22Rv1 (cell line): Measurements from ENCODE around the gene ATAD3B.
"Not testable (repeated sequence)": the region's sequence is repeated elsewhere in the genome, so short reads cannot be mapped to it uniquely, and the experiment has no call there.

Experiments
- H3K27ac ChIP-seq: fragments of 450-650 bp; 2 replicates; pipeline ENCODE4 v1.5.1; 2017
- CTCF ChIP-seq: fragments of 450-650 bp; IDR thresholded peaks from 2 replicates; pipeline ENCODE4 v1.5.1; 2017; ENCODE audit warnings: mild to moderate bottlenecking
- ZFX ChIP-seq: fragments of 450-650 bp; IDR thresholded peaks from 2 replicates; pipeline ENCODE4 v1.6.1; 2017; ENCODE audit warnings: antibody characterized with exemption, borderline replicate concordance

ATAD3B gene

GRCh38 chr1:1489231-1489630, 17.7 kb downstream of the ATAD3B start:
- no peak overlapping the region for H3K27ac ChIP-seq
- TF ChIP-seq CTCF: no peak
- no peak for TF ChIP-seq ZFX

GRCh38 chr1:1489861-1490260, 18.3 kb downstream of the ATAD3B start:
- no peak for TF ChIP-seq CTCF
- TF ChIP-seq ZFX: no peak

GRCh38 chr1:1490633-1491230, 19.2 kb downstream of the ATAD3B start:
- no peak overlapping the region for H3K27ac ChIP-seq
- TF ChIP-seq ZFX: no peak
- no peak for TF ChIP-seq CTCF

More at GRCh38 chr1:1489861-1490260, 18.3 kb downstream of the ATAD3B start:
- H3K27ac ChIP-seq: no peak overlapping the region

GRCh38 chr1:1491601-1492000, 20.0 kb downstream of the ATAD3B start:
- no peak overlapping the region for H3K27ac ChIP-seq
- no peak for TF ChIP-seq CTCF
- TF ChIP-seq ZFX: no peak

- H3K27ac ChIP-seq: not testable (repeated sequence)
These were observed 22.7 kb downstream of the ATAD3B start for GRCh38 chr1:1494311-1494710.

- not testable (repeated sequence) for H3K27ac ChIP-seq
These were observed 24.0 kb downstream of the ATAD3B start for GRCh38 chr1:1495461-1495975.

GRCh38 chr1:1504777-1505365, 33.3 kb downstream of the ATAD3B start:
- H3K27ac ChIP-seq: peak overlapping the region; percentile 89
- peak; percentile 91 for TF ChIP-seq CTCF

GRCh38 chr1:1505366-1505798, 33.8 kb downstream of the ATAD3B start:
- peak; percentile 40 for TF ChIP-seq CTCF
- H3K27ac ChIP-seq: peak overlapping the region; percentile 89

- H3K27ac ChIP-seq: peak overlapping the region; percentile 89
These were observed 34.2 kb downstream of the ATAD3B start for GRCh38 chr1:1505801-1506200.
